Activated CD8-positive, alpha-beta memory T cell treated with anti-CD3 and anti-CD28 coated beads for 24 hours (primary cell): ENCODE data around the gene FGGY.
"Not testable (repeated sequence)": the region's sequence is repeated elsewhere in the genome, so short reads cannot be mapped to it uniquely, and the experiment has no call there.

Source experiments
- DNase-seq: peaks from one replicate; pipeline ENCODE4 v3.0.0-alpha.2; 2020

The FGGY gene

DNA sequence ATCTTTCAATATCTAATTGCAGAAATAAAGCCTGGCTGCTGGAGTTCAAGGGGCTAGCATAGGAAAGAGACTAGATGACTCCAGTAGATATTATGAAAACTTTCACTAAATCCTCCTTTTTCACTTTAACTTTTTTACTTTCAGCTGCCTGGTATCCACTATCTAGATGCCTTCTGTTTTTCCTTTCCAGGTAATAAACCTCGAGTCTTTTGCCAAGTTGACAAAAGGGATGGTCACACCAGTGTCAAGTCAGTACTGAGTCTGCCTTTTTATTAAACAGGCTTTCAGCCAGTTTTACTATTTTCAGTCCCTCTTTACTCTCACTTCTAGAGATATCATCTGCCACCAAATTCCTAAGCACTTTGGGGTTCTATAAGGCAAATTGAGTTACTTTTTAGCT is 195.6 kb downstream of the FGGY start:
- DNase-seq: no peak

DNA sequence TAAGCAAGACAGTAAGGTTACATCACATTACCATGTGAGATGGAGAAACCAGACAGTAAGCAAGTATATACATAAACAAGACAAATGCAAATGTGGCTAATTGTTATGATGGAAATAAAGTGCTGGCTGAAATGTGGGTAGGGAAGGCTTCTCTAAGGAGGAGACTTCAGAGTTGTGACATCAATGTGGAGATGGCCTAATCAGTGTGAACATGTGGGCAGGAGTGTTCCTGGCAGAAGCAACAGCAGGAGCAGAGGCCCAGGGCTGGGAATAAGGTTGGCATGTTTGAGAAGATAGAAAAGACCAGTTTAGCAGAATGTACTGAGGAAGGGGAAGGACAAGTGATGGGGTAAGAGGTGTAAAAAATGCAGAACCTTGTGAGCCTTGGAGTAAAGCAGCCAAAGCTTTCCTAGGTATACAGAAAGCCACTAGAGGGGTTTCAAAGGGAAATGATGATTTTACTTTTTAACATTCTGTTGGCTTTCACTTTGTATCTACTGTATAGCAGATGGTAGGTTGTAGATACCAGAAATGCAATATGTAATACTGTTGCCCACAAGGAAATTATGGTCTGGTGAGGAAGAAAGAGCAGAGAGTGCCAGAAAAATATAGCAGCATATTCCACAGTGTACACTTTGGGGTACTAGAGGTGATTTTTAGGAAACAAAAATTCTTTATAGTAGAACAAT is 197.4 kb downstream of the FGGY start:
- DNase-seq: no peak

DNA sequence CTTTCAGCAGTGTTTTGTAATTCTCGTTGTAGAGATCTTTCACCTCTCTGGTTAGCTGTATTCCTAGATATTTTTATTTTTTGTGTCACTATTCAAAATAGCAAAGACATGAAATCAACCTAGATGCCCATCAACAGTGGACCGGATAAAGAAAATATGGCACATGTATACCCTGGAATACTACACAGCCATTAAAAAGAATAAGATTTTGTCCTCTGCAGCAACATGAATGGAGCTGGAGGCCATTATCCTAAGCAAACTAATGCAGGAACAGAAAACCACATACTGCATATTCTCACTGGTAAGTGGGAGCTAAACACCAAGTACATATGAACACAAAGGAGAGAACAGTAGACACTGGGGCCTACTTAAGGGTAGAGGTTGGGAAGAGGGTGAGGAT is 199.3 kb downstream of the FGGY start:
- DNase-seq: not testable (repeated sequence)

GRCh38 chr1:59497616-59498015 is 200.7 kb downstream of the FGGY start:
- no peak for DNase-seq

DNA sequence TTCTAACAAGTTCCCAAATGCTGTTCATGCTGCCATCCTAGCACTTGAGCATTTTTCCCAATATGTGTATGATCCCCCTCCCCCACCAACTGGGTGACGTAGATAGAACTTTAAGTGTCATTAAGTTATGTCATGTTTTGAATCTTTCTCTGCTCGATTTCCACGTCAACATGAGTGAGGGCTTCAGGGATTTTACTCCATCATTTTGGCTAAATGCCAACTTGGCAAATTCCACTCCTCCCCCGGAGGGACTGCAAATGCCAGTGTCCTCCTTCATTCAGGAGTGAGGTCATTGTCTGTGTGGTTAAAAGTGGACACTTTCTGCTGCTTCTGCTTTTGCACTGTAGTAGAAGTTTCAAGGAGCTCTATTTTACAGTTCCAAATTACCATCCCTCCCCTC is 201.7 kb downstream of the FGGY start:
- no peak for DNase-seq

- DNase-seq: no peak
These were observed 202.5 kb downstream of the FGGY start for GRCh38 chr1:59499273-59499942.

DNA sequence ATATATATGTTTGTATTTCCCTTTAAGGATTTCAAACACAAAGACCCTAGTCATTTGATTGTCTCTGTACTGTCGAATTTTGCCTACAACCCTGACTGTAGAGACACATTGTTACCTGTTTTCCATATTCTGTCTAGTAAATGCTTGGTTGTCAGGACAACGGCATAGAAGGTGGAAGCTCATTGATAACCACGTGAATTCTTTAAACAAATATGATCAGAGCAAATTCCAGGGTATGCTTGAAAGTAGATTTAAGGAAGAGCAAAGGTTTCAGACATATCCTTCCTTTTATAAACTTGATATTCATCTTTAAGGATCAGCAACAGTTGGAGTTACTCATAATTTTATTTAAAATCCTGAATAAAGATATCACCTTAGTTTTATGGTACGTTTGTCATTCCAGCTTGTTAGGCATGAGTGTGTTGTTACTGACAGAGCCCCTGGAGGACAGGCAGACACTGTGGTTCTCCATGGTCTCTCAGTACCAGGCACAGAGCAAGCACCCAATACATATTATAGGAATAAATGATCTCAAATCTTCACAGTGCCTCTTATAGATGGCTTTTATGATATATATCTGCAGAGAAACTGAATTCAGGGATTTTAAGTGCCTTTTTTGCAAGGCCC is 203.2 kb downstream of the FGGY start:
- no peak for DNase-seq

DNA sequence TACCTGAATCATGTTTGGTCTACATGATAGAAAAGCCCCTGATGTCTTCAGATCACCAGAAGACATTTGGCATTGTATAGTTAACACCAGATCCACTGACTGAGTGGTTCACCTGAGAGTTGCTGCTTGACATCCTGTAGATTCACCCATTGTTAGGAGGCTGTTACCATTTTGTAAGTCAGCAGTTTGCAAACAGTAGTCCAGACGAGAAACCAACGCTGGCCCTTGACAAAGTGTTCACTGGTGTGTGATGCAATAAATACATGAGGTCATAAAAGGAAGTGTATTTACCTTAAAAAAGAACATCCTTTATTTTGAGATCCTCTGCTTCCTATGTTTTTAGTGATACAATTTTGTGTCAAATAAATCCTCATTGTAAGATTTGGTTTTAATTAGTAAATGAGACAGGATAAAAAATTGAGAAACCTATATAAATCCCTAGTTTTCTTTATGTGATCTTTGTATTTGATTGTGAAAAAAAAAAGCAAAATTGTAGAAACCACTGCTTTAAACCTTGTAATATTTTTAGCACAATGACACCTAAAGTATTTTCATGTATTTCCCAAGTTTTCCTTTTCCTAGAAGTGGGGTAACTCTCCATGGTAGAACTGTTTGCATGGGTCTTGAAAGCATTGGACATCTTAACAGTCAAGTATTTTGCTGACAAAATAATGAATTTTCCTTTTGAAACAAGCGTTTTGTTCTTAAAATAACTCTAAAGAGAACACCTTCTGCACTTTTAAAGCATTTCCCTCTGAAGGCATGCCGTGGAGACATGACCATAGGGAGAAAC is 204.3 kb downstream of the FGGY start:
- DNase-seq: no peak

DNA sequence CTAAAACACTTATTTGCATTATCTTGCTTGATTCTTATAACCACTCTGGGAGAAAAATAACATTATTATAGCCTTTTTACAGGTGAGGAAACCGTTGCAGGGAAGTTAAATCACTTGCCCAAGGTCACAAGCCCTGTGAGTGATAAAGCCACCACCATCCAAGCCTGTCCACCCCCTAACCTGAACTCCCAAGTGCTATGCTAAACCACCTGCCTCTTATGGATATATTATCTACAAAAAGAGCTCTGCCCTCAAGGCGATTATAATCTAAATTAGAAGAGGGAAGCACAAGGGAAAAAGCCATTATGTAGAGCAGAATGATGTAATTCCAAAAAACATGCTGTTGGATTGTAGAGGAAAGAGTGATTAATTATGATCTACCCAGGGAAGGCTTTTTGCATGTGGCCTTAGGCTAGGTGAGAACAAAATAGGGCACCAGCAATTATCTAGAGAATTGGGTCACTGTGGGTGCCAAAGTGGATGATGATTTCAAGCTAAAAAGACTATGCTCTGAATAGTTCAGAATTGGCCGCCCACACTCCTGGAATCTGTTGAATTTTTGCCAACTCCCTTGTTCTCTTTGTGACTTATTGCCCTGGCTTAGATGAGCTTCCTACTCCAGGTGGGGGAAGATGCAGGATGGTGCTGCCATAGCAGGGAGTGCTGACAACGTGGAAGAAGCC is 205.3 kb downstream of the FGGY start:
- DNase-seq: no peak

GRCh38 chr1:59504276-59504675 is 207.4 kb downstream of the FGGY start:
- DNase-seq: no peak

- no peak for DNase-seq
These were observed 208.7 kb downstream of the FGGY start for GRCh38 chr1:59505596-59506028.

- no peak for DNase-seq
These were observed 210.1 kb downstream of the FGGY start for GRCh38 chr1:59506952-59507351.

DNA sequence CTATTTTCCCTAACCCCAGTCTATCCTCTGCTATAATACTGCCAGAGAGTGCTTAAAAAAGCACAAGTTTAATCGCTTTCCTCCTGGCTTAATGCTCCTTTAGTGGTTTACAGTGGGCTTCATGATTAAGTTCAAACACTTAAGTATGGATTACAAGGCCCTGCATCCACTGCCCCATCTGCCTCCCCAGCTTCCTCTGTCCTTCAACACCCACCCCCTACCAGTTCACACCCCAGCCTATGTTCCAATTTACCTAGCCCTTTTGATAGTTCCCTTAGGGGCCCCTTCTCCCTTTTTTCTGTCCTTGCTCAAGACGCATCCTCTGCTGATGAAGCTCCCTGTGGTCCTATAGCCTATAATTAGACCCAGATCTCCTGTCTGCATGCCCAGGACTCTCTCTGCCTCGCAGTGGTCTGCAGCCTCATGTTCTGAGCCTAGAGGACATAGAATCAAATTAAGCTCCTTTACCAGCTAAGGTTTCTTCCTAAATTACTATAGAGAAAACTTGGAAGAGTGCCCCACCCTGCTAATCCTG is 212.5 kb downstream of the FGGY start:
- no peak for DNase-seq

DNA sequence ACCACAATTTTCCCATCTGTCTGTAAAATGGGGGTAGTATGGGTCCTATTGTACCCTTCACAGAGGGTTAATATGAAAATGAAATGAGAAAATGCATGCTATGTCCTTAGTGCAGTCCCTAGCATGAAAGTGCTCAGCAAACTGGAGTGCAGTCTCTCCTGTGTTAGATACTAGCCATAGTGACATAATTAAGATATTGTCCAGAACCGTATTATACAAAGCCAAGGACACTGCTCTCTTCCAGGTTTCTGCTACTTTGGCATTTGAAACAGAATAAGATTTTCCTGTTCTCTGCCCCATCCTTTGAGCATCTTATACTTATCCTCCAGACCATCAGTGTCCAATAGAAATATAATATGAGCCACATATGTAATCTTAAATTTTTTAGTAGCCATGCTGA is 213.4 kb downstream of the FGGY start:
- DNase-seq: no peak

DNA sequence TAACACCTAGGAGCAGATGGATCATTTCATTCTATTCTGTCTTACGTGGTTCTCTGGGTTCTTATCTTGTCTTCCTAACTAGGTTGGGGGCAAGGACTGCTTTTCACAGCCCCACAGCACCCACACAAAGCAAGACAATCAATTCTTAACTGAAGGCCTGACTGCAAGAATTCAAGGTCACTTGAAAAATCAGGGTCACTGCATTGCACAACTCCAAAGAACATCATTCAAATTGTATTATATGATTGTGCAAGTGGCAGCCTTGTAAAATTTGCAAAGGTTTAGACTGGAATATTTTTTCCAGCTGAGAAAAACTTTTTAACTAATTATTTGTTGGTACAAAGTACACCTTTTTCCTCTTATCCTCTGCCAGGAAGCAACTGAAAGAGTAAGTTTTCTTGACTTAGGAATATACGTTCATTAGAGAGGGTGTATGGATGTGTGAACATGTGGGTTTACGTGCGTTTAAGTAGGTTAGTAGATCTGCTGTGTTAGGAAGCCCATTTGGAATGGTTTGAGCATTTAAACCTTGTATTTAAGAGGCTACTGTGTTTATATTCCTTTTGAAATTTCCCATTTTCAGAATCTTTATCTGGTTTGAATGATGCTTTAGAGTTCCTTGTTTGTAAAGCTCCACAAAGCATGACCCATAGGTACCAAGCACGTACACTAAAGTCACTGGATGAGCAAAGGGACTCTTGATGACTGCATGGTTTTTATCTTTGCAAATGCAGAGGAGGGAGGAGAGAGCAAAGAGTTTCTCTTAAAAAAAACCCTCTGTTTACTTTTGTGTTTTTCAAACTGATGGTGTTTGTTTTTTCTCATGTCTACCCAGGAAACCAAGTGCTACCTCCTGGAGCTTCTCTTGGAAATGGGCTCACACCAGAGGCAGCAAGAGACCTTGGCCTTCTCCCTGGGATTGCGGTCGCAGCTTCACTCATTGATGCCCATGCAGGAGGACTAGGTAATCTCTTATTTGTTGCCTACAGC is 214.9 kb downstream of the FGGY start:
- DNase-seq: no peak

DNA sequence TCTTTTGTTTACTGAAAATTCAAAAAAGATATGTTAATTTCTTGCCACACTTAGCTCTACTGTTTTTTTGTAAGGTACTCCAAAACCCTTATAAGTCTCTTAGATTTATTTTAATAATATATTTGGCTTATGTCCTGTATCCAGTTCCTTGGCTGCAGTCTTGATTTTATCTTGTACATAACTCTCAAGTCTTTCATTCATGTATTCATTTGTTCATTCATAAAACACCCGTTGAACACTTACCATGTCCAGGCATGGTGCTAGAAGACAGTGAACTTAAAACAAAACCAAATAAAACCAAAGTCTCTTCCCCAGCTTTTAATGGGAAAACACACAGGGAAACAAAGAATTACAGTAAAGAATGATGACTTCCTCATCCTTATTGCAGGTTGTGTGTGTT is 215.8 kb downstream of the FGGY start:
- no peak for DNase-seq

- no peak for DNase-seq
These were observed 217.4 kb downstream of the FGGY start for GRCh38 chr1:59514061-59514909.

- no peak for DNase-seq
These were observed 220.0 kb downstream of the FGGY start for GRCh38 chr1:59516881-59517280.

GRCh38 chr1:59520194-59520593 is 223.3 kb downstream of the FGGY start:
- no peak for DNase-seq

DNA sequence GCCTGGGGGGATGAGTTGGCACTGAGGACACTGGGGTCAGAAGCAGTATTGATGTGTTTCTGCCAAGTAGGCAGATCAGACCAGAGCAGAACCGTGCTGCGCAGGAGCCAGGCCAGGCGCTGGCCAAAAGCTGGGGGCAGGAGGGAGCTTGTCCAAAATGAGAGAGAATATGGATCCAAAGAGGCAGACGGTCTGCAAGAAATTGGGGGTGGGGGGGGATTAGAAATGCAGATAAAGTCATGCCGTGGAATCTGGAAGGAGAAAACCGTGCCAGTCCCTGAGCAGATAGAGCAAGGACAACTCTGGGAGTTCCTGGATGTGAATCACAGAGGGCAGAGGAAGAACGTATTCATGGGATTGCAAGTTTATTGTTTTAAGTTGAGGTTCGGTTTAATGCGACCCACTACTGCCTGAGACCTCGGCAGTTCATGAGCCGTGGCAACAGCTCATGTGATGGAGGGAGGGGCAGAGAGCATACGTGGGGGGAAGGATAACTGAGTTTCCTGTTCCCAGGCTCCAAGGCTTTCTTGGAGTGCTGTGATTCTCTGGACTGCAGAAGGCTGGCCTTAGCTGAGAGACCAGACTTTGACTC is 224.0 kb downstream of the FGGY start:
- no peak for DNase-seq
